GM18858 (cell line): ENCODE results near the gene IFNLR1.

Experiments used
- ATAC-seq: cut with Tn5 transposase; IDR thresholded peaks from one replicate; pipeline ENCODE4 v1.9.1; 2021; ENCODE audit not compliant: unreplicated experiment

IFNLR1 gene

GRCh38 chr1:24125456-24125855, 61.6 kb downstream of the IFNLR1 start:
- no peak for ATAC-seq

GRCh38 chr1:24124980-24125379, 62.1 kb downstream of the IFNLR1 start:
- no peak for ATAC-seq

GRCh38 chr1:24123611-24124010, 63.5 kb downstream of the IFNLR1 start:
- ATAC-seq = no peak

GRCh38 chr1:24122776-24123175, 64.3 kb downstream of the IFNLR1 start:
- no peak for ATAC-seq

GRCh38 chr1:24121406-24121805, 65.7 kb downstream of the IFNLR1 start:
- ATAC-seq = no peak

GRCh38 chr1:24120965-24121364, 66.1 kb downstream of the IFNLR1 start:
- ATAC-seq = no peak

GRCh38 chr1:24119859-24120756, 67.0 kb downstream of the IFNLR1 start:
- no peak for ATAC-seq

GRCh38 chr1:24119489-24119858, 67.6 kb downstream of the IFNLR1 start:
- no peak for ATAC-seq

GRCh38 chr1:24118410-24119242, 68.5 kb downstream of the IFNLR1 start:
- no peak for ATAC-seq

- ATAC-seq = no peak
These were observed 69.2 kb downstream of the IFNLR1 start for GRCh38 chr1:24117722-24118409.

GRCh38 chr1:24117132-24117531, 70.0 kb downstream of the IFNLR1 start:
- ATAC-seq = no peak

GRCh38 chr1:24114753-24115152, 72.3 kb downstream of the IFNLR1 start:
- ATAC-seq = no peak

GRCh38 chr1:24113641-24114033, 73.5 kb downstream of the IFNLR1 start:
- ATAC-seq = no peak

GRCh38 chr1:24111996-24112779, 74.9 kb downstream of the IFNLR1 start, which contains the start of gene MYOM3:
Gene MYOM3, minus strand, starts transcription at chr1:24112135. Its CDS starts 3,499 bp downstream, at chr1:24108636.
- ATAC-seq = no peak

GRCh38 chr1:24111262-24111995, 75.7 kb downstream of the IFNLR1 start:
- ATAC-seq = no peak

GRCh38 chr1:24110642-24111261, 76.3 kb downstream of the IFNLR1 start:
- ATAC-seq = no peak

- ATAC-seq = no peak
These were observed 77.2 kb downstream of the IFNLR1 start for GRCh38 chr1:24109686-24110475.

GRCh38 chr1:24109166-24109483, 78.0 kb downstream of the IFNLR1 start:
- ATAC-seq = no peak
